ENCODE results near the gene TAP1.

Gene TAP1

DNA sequence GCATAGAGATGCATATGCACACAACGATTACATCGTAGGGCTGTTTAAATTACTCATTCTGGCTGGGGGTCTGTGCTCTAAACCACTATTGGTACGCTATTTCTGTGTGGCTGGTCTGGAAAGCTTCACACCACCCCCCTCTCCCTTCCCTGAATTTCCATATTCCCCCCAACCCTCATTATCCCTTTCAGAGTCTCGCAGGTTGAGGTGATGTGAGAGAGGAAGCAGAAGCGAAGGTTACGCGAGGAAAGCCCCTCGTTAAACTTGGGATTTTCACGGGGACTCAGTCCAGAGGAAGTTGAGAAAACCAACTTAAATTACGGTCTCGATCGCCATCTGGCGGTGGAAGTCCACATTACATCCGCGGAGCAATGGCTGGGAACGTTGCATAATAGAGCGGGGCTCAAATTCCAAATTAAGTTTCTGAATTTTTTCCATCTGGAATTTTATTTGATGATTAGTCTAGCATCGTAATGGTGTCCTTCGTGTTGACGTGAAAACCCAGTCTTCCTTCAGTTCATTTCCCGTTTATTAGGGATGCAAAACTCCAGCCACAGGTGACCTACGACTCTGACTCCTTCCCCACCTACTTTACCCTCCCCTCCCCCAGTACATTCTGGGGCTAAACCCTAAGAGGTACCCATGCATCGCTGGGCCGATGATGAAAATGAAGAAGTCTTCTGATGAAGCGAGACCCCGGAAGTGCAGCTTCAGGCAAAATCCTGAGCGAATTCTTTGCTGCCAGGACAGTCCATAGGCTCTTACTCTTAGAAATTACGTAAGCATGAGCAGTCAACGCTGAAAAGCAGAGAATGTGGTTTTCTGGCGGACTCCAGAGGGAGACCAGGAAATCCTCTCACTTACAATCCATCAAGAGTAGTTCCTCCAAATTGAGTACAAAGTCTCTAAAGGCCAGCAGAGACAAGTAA is 56.4 kb downstream of the TAP1 start:
- peak; percentile 13 for DNase-seq
